ENCODE data around the gene SLC25A23. TPM values are rescaled to one million over a fixed set of nuclear protein-coding genes. Genes with fewer than 3 reads are reported as not detected.

Gene SLC25A23
- total and polyA plus RNA-seq, 9 of the 15 experiments (the other 6 are each of a cell fraction or from before 2014, with no cell fraction given) = 6.1 to 72.0 (median 26.6) TPM

DNA sequence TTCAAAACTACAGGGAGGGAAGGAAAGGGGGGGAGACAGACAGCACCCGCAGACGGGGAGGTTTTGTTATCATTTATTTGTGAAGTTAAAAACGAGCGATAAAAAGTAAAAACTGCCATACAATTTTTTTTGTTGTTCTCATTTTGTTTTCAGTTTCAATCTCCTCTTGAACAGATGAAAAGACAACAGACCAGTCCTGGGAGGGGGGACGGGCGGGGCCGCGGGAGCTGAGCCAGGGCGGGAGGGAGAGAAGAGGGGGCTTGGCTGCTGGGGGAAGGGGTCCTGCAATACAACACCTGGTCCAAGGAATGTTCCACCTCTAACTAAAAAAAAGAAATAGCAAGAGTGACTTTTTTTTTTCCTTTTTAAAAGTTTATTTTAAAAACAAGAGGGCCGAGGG lies 46.3 kb downstream of the SLC25A23 start:
- FAIRE-seq (no peak), DNase-seq (ENCODE audit: extremely low read depth in 1 of 4, low spot score in 3 of 4) (peak in 1 of 4 experiments; percentile 21), ATAC-seq (no peak)
- ChIA-PET CTCF (ENCODE audit: low intra/inter-chr PET ratio) (interaction anchor here (0.6 kb wide), 1 partner anchor 10 kb away, joined by 3 read pairs; no protein-coding TSS in a partner anchor), POLR2A (no interaction called here)
- Histone ChIP-seq H3K4me1 (replicated peaks in 1 of 2; ENCODE audit: control insufficient read depth in 2 of 2, insufficient read depth in 2 of 2, low read length in 2 of 2) (peaks cover 0 to 46% of the 10 kb centered on the region in 2 experiments; a peak in 2 of 5 replicates), H3K27me3 (ENCODE audit: control insufficient read depth in 2 of 2, insufficient read depth in 2 of 2, low read length in 2 of 2) (no peaks in the 10 kb centered on the region), H3K36me3 (ENCODE audit: control insufficient read depth, insufficient read depth, low read length) (peaks cover 49% of the 10 kb centered on the region; the same call in 1 of the 3 replicates), H3K4me2 (ENCODE audit: insufficient read depth, low read length) (no peak overlapping the region), H3K9ac (ENCODE audit: insufficient read depth in 1 of 2, low read depth in 2 of 2, low read length in 2 of 2) (no peak overlapping the region), H3K9me3 (replicated peaks; ENCODE audit: control insufficient read depth, insufficient read depth, low read depth, low read length) (no peaks in the 10 kb centered on the region), H3K9me1 (ENCODE audit: control insufficient read depth, insufficient read depth, low read length) (no peaks in the 10 kb centered on the region), H3K4me3 (no peak overlapping the region), H3K79me2 (ENCODE audit: control insufficient read depth, insufficient read depth, low read length) (no peaks in the 10 kb centered on the region), H2AFZ (ENCODE audit: low read depth, low read length) (no peak overlapping the region), H3K27ac (ENCODE audit: extremely low read depth, low read depth, low read length) (no peak overlapping the region), H4K20me1 (replicated peaks; ENCODE audit: control insufficient read depth, insufficient read depth, low read length) (peaks cover 5% of the 10 kb centered on the region; the same call in 1 of the 2 replicates)
- 69% methylated on average over 4 of the region's 10 CpGs for WGBS (ENCODE audit: insufficient coverage, low coverage, missing lambda C conversion rate)
- TF ChIP-seq, protein P1, sequence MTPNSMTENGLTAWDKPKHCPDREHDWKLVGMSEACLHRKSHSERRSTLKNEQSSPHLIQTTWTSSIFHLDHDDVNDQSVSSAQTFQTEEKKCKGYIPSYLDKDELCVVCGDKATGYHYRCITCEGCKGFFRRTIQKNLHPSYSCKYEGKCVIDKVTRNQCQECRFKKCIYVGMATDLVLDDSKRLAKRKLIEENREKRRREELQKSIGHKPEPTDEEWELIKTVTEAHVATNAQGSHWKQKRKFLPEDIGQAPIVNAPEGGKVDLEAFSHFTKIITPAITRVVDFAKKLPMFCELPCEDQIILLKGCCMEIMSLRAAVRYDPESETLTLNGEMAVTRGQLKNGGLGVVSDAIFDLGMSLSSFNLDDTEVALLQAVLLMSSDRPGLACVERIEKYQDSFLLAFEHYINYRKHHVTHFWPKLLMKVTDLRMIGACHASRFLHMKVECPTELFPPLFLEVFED (CRISPR knock-in tag; conservative IDR thresholded peaks at IDR 0.05) = no peak
- TF ChIP-seq, protein P2, sequence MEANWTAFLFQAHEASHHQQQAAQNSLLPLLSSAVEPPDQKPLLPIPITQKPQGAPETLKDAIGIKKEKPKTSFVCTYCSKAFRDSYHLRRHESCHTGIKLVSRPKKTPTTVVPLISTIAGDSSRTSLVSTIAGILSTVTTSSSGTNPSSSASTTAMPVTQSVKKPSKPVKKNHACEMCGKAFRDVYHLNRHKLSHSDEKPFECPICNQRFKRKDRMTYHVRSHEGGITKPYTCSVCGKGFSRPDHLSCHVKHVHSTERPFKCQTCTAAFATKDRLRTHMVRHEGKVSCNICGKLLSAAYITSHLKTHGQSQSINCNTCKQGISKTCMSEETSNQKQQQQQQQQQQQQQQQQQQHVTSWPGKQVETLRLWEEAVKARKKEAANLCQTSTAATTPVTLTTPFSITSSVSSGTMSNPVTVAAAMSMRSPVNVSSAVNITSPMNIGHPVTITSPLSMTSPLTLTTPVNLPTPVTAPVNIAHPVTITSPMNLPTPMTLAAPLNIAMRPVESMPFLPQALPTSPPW (CRISPR knock-in tag; IDR thresholded peaks at IDR 0.05) = 0 out of 2 replicates have a peak, but pooled peaks have one; percentile 8
- no peak for TF ChIP-seq CCAR2 (IDR thresholded peaks at IDR 0.05; ENCODE audit: low read depth, low read length)
- TF ChIP-seq CBX5 (IDR thresholded peaks at IDR 0.05; ENCODE audit: borderline replicate concordance, low read depth) = no peak
- no TSS peak for BruUV-seq (replicated peaks)
- intact Hi-C loops (cut with micrococcal nuclease) (no loop called here), in situ Hi-C loops (cut with MboI) (no loop called here)

Measured in K562 (cell line).